WI38 (cell line): ENCODE data around the gene RPS6KA2.

Experiments used
- H3K4me3 ChIP-seq: 2 replicates; pipeline ENCODE4 v1.5.1; 2011; ENCODE audit warnings: low read depth, mild to moderate bottlenecking, control low read depth, low read length
- TF ChIP-seq, protein P1 (sequence below): IDR thresholded peaks from 2 replicates; pipeline ENCODE4 v1.5.1; 2012; ENCODE audit warnings: low read depth, mild to moderate bottlenecking, control low read depth, low read length

The RPS6KA2 gene

DNA sequence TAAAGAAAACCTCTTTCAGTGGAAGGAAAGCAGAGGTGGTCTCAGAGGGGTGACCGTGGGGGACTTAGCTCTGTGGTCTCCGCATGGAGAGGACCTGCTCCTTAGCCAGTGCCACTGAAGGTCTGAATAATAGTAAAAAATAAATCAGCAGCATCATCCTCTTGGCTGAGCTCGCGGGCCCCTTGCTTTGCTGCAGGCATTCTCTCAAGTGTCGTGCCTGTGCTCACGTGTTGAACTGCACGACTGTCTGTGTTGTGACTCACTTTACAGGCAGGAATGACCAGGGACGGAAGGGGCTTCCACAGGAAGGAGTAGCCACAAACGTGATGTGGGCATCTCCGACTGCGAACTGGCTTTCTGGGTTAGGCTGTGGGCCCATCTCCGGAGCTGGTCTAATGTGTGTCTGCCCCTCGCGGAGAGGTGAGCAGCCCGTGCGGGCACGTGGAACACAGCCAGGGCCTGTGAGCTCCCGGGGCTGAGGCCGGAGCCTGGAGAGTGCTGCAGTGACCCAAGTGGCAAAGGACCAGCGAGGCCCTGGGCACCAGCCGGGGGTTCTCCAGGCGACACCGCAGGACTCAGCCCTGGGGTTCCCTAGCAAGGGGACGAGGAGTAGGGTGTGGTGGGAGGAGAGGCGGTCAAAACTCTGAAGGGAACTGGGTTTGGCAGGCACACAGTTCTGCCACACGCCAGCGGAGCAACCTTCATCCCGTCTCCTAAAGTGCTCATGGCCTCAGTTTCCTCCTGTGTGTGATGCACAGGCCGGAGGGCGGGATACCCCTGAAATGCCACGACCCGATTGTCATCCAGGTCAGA, 129.8 kb downstream of the RPS6KA2 start:
- no peak overlapping the region for H3K4me3 ChIP-seq
- TF ChIP-seq, protein P1, sequence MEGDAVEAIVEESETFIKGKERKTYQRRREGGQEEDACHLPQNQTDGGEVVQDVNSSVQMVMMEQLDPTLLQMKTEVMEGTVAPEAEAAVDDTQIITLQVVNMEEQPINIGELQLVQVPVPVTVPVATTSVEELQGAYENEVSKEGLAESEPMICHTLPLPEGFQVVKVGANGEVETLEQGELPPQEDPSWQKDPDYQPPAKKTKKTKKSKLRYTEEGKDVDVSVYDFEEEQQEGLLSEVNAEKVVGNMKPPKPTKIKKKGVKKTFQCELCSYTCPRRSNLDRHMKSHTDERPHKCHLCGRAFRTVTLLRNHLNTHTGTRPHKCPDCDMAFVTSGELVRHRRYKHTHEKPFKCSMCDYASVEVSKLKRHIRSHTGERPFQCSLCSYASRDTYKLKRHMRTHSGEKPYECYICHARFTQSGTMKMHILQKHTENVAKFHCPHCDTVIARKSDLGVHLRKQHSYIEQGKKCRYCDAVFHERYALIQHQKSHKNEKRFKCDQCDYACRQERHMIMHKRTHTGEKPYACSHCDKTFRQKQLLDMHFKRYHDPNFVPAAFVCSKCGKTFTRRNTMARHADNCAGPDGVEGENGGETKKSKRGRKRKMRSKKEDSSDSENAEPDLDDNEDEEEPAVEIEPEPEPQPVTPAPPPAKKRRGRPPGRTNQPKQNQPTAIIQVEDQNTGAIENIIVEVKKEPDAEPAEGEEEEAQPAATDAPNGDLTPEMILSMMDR = no peak

DNA sequence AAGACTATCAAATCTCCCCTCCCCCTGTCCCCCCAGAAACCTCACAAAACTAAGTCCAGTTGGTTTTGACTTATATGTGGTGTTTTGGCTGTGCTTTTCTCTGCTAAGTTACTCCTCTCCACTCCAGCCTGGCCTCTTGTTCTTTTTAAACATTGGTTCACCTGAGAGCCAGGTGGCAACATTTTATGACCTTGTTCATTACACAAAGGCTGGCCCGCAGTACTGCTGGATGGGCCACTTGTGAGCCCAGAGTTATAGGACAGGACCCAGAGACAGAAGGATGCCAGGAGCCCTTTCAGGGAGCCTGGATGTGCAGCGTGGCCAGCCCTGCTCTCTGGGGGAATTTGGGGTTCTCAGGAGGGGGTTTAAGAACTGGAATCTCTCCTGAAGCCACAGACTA, 130.6 kb downstream of the RPS6KA2 start:
- TF ChIP-seq, protein P1 = no peak
- H3K4me3 ChIP-seq = no peak overlapping the region

DNA sequence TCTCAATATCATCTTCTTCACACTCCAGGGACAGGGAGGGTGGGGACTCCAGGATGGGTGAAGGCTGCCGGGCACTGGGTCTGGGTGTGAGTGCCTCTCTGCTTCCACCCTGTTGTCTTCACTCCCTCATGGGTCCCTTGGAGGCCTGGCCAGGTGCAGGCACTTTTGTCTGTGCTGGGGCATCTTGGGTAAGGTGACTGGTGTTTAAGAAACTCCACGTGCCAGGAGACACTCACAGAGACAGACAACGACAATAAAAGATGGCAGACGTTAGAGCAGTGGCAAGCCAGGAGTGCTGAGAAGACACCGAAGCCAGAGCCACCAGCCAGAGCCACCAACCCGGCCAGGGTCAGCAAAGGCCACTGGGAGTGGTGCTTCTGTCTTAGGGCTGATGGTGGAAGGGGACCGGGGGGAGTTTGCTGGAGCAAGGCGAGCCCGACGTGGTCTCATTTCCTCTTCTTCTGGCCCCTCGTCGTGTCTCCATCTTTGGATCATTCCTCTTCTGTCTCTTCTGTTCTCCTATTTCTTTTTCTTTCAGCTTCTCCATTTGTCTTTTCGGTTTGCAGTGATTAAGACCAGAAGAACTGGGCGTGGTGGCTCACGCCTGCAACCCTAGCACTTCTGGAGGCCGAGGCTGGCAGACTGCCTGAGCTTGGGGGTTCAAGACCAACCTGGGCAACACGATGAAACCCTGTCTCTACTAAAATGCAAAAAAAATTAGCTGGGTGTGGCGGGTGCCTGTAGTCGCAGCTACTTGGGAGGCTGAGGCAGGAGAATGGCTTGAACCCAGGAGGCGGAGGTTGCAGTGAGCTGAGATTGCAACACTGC, 131.3 kb downstream of the RPS6KA2 start:
- H3K4me3 ChIP-seq = no peak overlapping the region
- TF ChIP-seq, protein P1 = no peak

DNA sequence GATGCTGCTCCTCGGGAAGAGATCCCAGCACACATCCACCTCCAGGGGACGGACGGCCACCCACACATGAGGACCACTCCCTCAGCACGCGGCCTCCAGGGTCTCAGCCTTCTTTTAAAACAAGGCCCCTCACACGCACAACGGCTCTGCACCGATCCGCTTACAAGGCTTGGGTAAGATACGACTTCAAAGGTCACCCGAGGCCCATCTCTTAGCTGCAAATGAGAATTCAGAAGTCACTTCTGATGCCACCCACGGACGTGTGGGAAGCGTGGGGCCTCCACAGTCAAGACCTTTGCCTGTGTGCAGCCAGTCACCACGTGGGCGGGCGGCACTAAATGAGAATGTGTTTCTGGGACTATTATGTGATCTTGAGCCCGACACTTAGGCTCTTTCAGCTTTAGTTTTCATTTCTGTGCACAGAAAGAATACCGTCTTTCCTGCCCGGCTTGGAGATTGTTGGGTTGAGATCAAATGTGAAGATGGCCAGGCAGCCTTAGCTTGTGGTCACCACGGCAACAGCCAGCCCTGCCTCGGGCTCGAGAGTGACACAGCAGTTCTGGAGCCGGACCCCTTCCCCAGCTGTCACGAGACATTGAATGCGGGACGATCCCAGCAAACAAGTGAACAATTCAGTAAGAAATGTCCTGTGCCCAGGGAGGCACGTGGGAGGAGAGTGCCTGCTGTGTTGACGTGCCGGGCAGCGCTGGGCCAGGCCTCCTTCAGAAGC, 132.1 kb downstream of the RPS6KA2 start:
- TF ChIP-seq, protein P1 = no peak
- H3K4me3 ChIP-seq = no peak overlapping the region

DNA sequence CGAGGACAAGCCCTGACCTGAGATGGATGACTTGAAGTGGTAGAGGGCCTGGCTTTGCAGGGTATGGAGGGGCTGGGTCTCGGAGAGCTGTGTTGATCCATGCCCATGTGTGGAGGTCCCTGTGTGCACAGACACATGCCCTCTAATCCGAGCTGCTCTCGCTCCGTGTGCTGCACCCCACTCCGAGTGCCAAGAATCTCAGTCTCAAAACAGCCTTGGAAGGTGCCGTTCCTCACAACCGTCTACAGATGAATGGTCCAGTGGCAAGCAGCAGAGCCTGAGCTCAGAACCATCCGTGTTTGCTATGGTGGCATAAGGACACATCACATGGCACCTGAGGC, 133.0 kb downstream of the RPS6KA2 start:
- no peak overlapping the region for H3K4me3 ChIP-seq
- TF ChIP-seq, protein P1 = no peak

DNA sequence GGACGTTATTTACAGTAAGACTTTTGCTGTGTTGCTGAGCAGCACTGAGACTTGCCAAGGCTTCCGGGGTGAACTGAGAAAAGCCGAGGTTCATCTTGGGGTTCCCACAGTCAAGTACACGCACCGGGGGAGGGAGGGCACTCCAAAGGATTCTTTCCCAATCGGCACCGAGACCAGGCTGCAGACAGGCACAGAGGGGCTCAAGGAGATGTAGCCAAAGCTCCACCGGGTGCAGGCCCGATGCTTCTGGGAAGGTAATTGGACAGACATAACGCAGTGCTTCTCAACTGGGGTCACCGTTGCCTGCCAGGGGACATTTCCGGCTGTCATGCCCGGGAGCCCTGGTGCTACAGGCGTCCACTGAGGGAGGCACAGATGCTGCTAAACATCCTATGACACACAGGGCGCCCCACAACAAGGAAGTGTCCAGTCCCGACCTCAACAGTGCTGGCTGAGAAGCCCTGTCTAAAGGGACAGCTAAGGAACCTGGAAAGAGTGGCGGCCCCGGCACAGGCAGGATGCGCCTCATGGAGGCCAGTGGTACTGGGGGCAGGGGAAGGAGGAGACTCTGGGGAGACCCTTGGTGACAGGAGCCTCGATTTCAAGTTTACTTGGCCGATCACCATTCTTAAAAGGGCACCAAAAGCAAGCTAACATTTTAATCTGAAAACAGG, 133.5 kb downstream of the RPS6KA2 start:
- TF ChIP-seq, protein P1 = no peak
- H3K4me3 ChIP-seq = no peak overlapping the region
